ENCODE results near the gene LEP. TPM values are rescaled to one million over a fixed set of nuclear protein-coding genes. Genes with fewer than 3 reads are reported as not detected.

The LEP gene
- total RNA-seq, 4 donors from 2014 or later = not detected

DNA sequence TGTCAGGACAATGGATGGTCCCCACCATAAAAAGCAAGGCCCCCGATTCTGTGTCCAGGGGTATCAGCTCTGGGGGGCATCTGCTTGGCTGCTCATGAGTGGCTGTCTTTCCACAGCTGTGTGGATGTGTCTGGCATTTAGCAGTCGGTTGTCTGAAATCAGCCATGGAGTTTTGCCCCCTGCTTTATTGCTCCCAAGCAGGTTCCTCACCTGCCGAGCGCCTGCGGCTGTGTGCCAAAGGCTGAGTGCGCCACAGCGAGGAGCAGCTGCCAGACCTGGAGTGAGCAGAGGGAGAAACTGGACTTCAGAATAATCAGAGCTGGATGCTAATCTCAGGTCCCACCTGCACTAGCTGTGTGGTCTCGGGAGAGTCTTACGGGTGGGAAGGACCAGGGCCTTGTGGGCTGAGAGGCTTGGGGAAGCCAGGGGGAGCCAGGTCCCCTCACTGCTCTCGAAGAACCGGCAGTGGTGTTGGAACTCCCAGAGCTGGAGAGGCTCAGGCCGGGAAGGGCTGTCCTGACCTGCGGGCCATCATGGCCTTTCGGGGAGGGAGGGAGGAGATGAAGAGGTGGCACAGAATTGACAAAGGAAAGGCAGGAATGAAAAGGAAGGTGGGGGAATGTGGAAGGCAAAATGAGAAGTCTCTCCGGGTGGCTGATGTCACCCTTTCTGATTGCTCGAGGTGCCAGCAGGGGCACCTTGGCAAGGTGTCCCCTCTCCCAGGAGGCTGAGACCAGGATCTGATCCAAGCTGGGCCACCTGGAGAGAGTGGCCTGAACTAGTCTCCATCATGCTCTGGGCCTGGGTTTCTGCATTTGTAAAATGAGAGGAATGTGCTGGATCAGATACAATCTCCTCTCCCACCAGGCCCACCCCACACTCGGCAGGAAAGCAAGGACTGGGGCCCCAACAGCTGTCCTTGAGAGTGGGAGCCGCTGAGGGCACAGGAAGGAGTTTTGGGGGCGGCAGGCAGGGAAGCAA, 30.2 kb upstream of the LEP start:
- Histone ChIP-seq H3K9me3 (no peaks in the 10 kb centered on the region), H3K36me3 (no peaks in the 10 kb centered on the region), H3K4me1 (no peaks in the 10 kb centered on the region), H3K4me3 (no peak overlapping the region), H3K27me3 (peaks cover 0 to 4% of the 10 kb centered on the region in 2 donors), H3K27ac (no peak overlapping the region)
- TF ChIP-seq, protein P1, sequence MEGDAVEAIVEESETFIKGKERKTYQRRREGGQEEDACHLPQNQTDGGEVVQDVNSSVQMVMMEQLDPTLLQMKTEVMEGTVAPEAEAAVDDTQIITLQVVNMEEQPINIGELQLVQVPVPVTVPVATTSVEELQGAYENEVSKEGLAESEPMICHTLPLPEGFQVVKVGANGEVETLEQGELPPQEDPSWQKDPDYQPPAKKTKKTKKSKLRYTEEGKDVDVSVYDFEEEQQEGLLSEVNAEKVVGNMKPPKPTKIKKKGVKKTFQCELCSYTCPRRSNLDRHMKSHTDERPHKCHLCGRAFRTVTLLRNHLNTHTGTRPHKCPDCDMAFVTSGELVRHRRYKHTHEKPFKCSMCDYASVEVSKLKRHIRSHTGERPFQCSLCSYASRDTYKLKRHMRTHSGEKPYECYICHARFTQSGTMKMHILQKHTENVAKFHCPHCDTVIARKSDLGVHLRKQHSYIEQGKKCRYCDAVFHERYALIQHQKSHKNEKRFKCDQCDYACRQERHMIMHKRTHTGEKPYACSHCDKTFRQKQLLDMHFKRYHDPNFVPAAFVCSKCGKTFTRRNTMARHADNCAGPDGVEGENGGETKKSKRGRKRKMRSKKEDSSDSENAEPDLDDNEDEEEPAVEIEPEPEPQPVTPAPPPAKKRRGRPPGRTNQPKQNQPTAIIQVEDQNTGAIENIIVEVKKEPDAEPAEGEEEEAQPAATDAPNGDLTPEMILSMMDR (IDR thresholded peaks at IDR 0.05) = no peak
- TF ChIP-seq POLR2A (IDR thresholded peaks at IDR 0.05) = no peak
- DNase-seq = no peak
- intact Hi-C loops (cut with DNase I; ENCODE audit: low total_unique reads) = no loop called here

DNA sequence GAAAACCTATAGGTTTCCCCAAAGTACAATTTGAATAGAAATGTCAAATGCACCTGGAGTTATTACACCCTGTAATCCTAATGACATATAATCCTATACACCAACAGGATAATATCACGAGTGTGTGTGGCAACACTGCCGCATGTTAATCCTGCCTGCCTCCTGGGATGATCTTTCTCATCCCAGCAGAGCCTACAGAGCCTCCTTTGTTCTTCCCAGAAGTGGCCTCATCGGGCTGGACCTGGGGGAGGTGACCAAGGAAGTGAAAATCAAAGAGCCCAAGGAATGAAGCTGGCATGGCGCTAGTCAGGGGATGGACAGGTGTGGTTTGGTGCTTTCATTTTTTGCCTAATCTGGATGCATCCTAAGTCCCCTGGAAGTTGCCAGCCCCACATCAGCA, 29.5 kb upstream of the LEP start:
- intact Hi-C loops (cut with DNase I; ENCODE audit: low total_unique reads) = no loop called here
- H3K4me1 ChIP-seq = no peaks in the 10 kb centered on the region
- H3K9me3 ChIP-seq = no peaks in the 10 kb centered on the region
- H3K27me3 ChIP-seq = peaks cover 0 to 4% of the 10 kb centered on the region in 2 donors
- TF ChIP-seq POLR2A (IDR thresholded peaks at IDR 0.05) = no peak
- TF ChIP-seq, protein P1 (IDR thresholded peaks at IDR 0.05) = no peak
- H3K4me3 ChIP-seq = no peak overlapping the region
- H3K36me3 ChIP-seq = no peaks in the 10 kb centered on the region
- no peak for DNase-seq
- no peak overlapping the region for H3K27ac ChIP-seq

DNA sequence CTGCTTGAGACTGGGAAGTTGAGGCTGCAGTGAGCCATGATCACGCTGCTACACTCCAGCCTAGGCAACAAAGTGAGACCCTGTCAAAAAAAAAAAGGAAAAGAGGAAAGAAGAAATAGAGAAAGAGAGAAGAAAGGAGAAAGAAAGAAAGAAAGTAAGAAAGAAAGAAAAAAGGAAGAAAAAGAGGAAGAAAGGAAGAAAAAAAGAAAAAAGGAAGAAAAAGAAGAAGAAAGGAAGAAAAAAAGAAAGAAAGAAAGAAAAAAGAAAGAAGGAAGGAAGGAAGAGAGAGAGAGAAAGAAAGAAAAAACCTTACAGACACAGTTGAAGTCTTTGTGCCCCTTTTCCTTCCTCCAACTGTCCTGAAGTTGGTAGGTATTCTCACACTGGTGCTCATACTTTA, 26.6 kb upstream of the LEP start:
- Histone ChIP-seq H3K36me3 (no peaks in the 10 kb centered on the region), H3K27me3 (peaks cover 0 to 4% of the 10 kb centered on the region in 2 donors), H3K27ac (no peak overlapping the region), H3K9me3 (no peaks in the 10 kb centered on the region), H3K4me3 (no peak overlapping the region), H3K4me1 (no peaks in the 10 kb centered on the region)
- intact Hi-C loops (cut with DNase I; ENCODE audit: low total_unique reads) = no loop called here
- DNase-seq = no peak
- TF ChIP-seq, protein P1 (IDR thresholded peaks at IDR 0.05) = no peak
- no peak for TF ChIP-seq POLR2A (IDR thresholded peaks at IDR 0.05)

DNA sequence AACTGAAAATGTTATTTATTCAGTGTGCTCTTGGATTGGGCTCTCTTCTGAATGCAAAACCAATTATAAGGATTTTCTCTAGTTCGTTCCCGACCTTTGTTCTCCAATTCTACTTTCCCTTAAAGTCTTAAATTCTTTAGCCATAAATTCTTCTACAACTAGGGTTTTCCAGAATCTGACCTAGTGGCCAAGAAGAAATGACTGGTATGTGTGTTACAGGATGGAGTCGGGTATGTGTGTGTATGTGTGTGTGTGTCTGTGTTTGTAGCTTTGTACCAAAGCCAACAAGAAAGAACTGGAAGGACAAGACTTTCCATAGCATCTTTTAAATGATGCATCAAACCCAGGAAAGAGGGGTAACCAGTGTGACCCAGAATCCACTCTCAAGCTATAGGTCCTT, 25.8 kb upstream of the LEP start:
- TF ChIP-seq, protein P1 (IDR thresholded peaks at IDR 0.05) = no peak
- no peak for TF ChIP-seq POLR2A (IDR thresholded peaks at IDR 0.05)
- intact Hi-C loops (cut with DNase I; ENCODE audit: low total_unique reads) = no loop called here
- no peak overlapping the region for H3K4me3 ChIP-seq
- H3K36me3 ChIP-seq = no peaks in the 10 kb centered on the region
- no peak overlapping the region for H3K27ac ChIP-seq
- no peaks in the 10 kb centered on the region for H3K9me3 ChIP-seq
- DNase-seq = no peak
- peaks cover 0 to 4% of the 10 kb centered on the region in 2 donors for H3K27me3 ChIP-seq
- no peaks in the 10 kb centered on the region for H3K4me1 ChIP-seq

DNA sequence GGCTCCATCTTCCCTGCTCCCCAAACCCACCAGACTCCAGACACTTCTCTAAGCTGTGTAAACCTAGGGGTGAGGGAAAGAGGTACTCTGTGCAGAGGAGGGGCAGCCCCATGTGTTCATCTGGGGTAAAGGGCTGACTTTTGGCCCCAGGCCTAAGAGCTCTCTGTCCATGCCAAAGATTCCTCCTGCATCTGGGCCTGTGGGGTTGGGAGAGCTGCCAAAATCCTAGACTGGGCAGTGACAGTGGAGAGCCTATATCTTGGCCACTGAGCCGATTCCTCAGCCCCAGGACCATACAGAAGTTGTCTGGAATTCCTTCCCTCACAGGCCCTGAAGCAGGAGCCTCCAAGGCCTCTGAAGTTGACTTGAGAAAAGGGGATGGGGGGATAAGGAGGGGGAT, 25.3 kb upstream of the LEP start:
- intact Hi-C loops (cut with DNase I; ENCODE audit: low total_unique reads) = no loop called here
- peaks cover 0 to 3% of the 10 kb centered on the region in 2 donors for H3K27me3 ChIP-seq
- no peaks in the 10 kb centered on the region for H3K36me3 ChIP-seq
- no peak for TF ChIP-seq POLR2A (IDR thresholded peaks at IDR 0.05)
- TF ChIP-seq, protein P1 (IDR thresholded peaks at IDR 0.05) = no peak
- no peak for DNase-seq
- H3K9me3 ChIP-seq = no peaks in the 10 kb centered on the region
- H3K4me3 ChIP-seq = no peak overlapping the region
- no peaks in the 10 kb centered on the region for H3K4me1 ChIP-seq
- H3K27ac ChIP-seq = no peak overlapping the region

All from uterus (tissue), 4 donors.